ENCODE data around the gene PDE4D. TPM values are rescaled to one million over a fixed set of nuclear protein-coding genes. Genes with fewer than 3 reads are reported as not detected.

PDE4D gene
- total RNA-seq, 2 experiments from 2014 or later, result 68.5 to 69.8 TPM

GRCh38 chr5:59094864-59095263 lies 798.7 kb downstream of the PDE4D start:
- intact Hi-C loops (cut with DNase I, micrococcal nuclease), result no loop called here
- Mint-ChIP-seq H3K4me1 (peaks cover 37% of the 10 kb centered on the region), H3K36me3 (ENCODE audit: low read depth) (no peaks in the 10 kb centered on the region), H3K4me3 (no peak overlapping the region), H3K9me3 (ENCODE audit: low read depth) (peaks cover 1% of the 10 kb centered on the region), H3K27me3 (peaks cover 4% of the 10 kb centered on the region), H3K27ac (no peak overlapping the region)
- CTCF ChIA-PET, result interaction anchor here (0.9 to 2.7 kb wide), 8 partner anchors 9 to 209 kb away, joined by 3 to 13 read pairs (median 4); no protein-coding TSS in a partner anchor
- ATAC-seq, result no peak
- POLR2A ChIA-PET, result no interaction called here
- no peak for DNase-seq

- peaks cover 22% of the 10 kb centered on the region for H3K4me1 Mint-ChIP-seq
- H3K36me3 Mint-ChIP-seq (ENCODE audit: low read depth), result no peaks in the 10 kb centered on the region
- POLR2A ChIA-PET, result no interaction called here
- no peak overlapping the region for H3K27ac Mint-ChIP-seq
- CTCF ChIA-PET, result no interaction called here
- ATAC-seq, result no peak
- intact Hi-C loops (cut with DNase I, micrococcal nuclease), result no loop called here
- DNase-seq, result no peak
- peaks cover 4% of the 10 kb centered on the region for H3K27me3 Mint-ChIP-seq
- H3K9me3 Mint-ChIP-seq (ENCODE audit: low read depth), result no peaks in the 10 kb centered on the region
- no peak overlapping the region for H3K4me3 Mint-ChIP-seq
Observed at GRCh38 chr5:59093329-59093728, 800.2 kb downstream of the PDE4D start.

DNA sequence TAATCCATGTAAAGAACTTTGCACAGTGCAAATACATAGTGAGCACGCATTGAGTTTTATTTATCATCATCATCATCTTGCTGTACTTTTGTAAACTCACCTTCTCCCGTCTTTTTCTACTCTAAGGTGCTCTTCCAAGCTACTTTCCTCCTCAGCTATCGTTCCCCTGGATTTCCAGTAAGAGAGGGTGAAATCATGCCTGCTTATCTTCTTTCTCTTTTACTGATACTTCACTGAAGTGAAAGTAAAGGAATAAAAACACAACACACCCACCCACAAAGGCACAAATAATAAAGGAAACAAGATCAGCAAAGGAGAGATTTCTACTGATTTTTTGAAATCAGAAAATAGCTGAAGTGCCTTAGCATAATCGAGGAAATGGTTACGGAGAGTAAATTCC lies 800.8 kb downstream of the PDE4D start:
- Mint-ChIP-seq H3K4me1 (peaks cover 21% of the 10 kb centered on the region), H3K27ac (no peak overlapping the region), H3K27me3 (peaks cover 4% of the 10 kb centered on the region), H3K4me3 (no peak overlapping the region), H3K9me3 (ENCODE audit: low read depth) (no peaks in the 10 kb centered on the region), H3K36me3 (ENCODE audit: low read depth) (no peaks in the 10 kb centered on the region)
- DNase-seq (no peak), ATAC-seq (no peak)
- ChIA-PET CTCF (no interaction called here), POLR2A (no interaction called here)
- intact Hi-C loops (cut with DNase I, micrococcal nuclease), result no loop called here

GRCh38 chr5:59091965-59092364 lies 801.6 kb downstream of the PDE4D start:
- intact Hi-C loops (cut with DNase I, micrococcal nuclease), result no loop called here
- H3K4me1 Mint-ChIP-seq, result peaks cover 15% of the 10 kb centered on the region
- ChIA-PET POLR2A (no interaction called here), CTCF (no interaction called here)
- DNase-seq (no peak), ATAC-seq (no peak)
- peaks cover 7% of the 10 kb centered on the region for H3K27me3 Mint-ChIP-seq
- no peaks in the 10 kb centered on the region for H3K36me3 Mint-ChIP-seq (ENCODE audit: low read depth)
- H3K4me3 Mint-ChIP-seq, result no peak overlapping the region
- H3K9me3 Mint-ChIP-seq (ENCODE audit: low read depth), result no peaks in the 10 kb centered on the region
- H3K27ac Mint-ChIP-seq, result no peak overlapping the region

GRCh38 chr5:59090323-59090722 lies 803.2 kb downstream of the PDE4D start:
- ChIA-PET POLR2A (no interaction called here), CTCF (no interaction called here)
- peaks cover 12% of the 10 kb centered on the region for H3K4me1 Mint-ChIP-seq
- H3K27ac Mint-ChIP-seq, result no peak overlapping the region
- DNase-seq (no peak), ATAC-seq (no peak)
- H3K27me3 Mint-ChIP-seq, result peaks cover 5% of the 10 kb centered on the region
- H3K4me3 Mint-ChIP-seq, result no peak overlapping the region
- no peaks in the 10 kb centered on the region for H3K9me3 Mint-ChIP-seq (ENCODE audit: low read depth)
- no peaks in the 10 kb centered on the region for H3K36me3 Mint-ChIP-seq (ENCODE audit: low read depth)
- intact Hi-C loops (cut with DNase I, micrococcal nuclease), result no loop called here

DNA sequence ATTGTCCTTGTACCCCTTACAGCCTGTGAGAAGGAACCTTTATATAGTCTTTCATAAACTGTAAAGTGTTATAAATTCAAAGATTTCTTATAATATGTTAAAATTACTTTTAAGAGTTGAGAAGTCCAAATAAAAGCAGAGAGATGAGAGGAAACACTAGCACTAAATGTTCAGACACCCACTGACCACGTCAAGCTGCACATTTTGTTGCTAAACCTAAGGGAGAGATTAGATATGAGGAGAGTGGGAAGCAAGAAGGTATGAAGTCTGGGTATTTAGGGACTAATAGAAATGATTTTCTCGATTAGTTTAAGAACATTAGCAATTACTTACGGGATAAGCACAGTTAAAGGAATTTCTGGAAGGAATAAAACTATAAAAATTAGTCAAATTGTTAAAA lies 803.8 kb downstream of the PDE4D start:
- Mint-ChIP-seq H3K27ac (no peak overlapping the region), H3K9me3 (ENCODE audit: low read depth) (no peaks in the 10 kb centered on the region), H3K4me1 (peaks cover 12% of the 10 kb centered on the region), H3K36me3 (ENCODE audit: low read depth) (no peaks in the 10 kb centered on the region), H3K27me3 (peaks cover 5% of the 10 kb centered on the region), H3K4me3 (no peak overlapping the region)
- ChIA-PET CTCF (no interaction called here), POLR2A (no interaction called here)
- no peak for ATAC-seq
- no peak for DNase-seq
- intact Hi-C loops (cut with DNase I, micrococcal nuclease), result no loop called here

- H3K27me3 Mint-ChIP-seq, result peaks cover 5% of the 10 kb centered on the region
- CTCF ChIA-PET, result interaction anchor here (0.6 kb wide), 1 partner anchor 279 kb away, joined by 3 read pairs; no protein-coding TSS in a partner anchor
- H3K9me3 Mint-ChIP-seq (ENCODE audit: low read depth), result no peaks in the 10 kb centered on the region
- no peak overlapping the region for H3K27ac Mint-ChIP-seq
- ATAC-seq, result no peak
- DNase-seq, result no peak
- peaks cover 10% of the 10 kb centered on the region for H3K4me1 Mint-ChIP-seq
- H3K4me3 Mint-ChIP-seq, result no peak overlapping the region
- intact Hi-C loops (cut with DNase I, micrococcal nuclease), result no loop called here
- POLR2A ChIA-PET, result no interaction called here
- no peaks in the 10 kb centered on the region for H3K36me3 Mint-ChIP-seq (ENCODE audit: low read depth)
Observed at GRCh38 chr5:59088546-59088945, 805.0 kb downstream of the PDE4D start.

- Mint-ChIP-seq H3K36me3 (ENCODE audit: low read depth) (no peaks in the 10 kb centered on the region), H3K4me3 (no peak overlapping the region), H3K4me1 (no peaks in the 10 kb centered on the region), H3K9me3 (ENCODE audit: low read depth) (no peaks in the 10 kb centered on the region), H3K27ac (no peak overlapping the region), H3K27me3 (peaks cover 5% of the 10 kb centered on the region)
- DNase-seq (no peak), ATAC-seq (peak; percentile 19)
- ChIA-PET POLR2A (no interaction called here), CTCF (interaction anchor here (1.0 to 2.1 kb wide), 5 partner anchors 9 to 269 kb away, joined by 3 to 8 read pairs (median 3); no protein-coding TSS in a partner anchor)
- intact Hi-C loops (cut with DNase I, micrococcal nuclease), result no loop called here
Observed at GRCh38 chr5:59086024-59086423, 807.5 kb downstream of the PDE4D start.

- H3K27me3 Mint-ChIP-seq, result peaks cover 5% of the 10 kb centered on the region
- POLR2A ChIA-PET, result no interaction called here
- intact Hi-C loops (cut with DNase I, micrococcal nuclease), result no loop called here
- H3K4me3 Mint-ChIP-seq, result no peak overlapping the region
- ATAC-seq (no peak), DNase-seq (no peak)
- no peak overlapping the region for H3K27ac Mint-ChIP-seq
- H3K36me3 Mint-ChIP-seq (ENCODE audit: low read depth), result no peaks in the 10 kb centered on the region
- H3K9me3 Mint-ChIP-seq (ENCODE audit: low read depth), result no peaks in the 10 kb centered on the region
- CTCF ChIA-PET, result no interaction called here
- no peaks in the 10 kb centered on the region for H3K4me1 Mint-ChIP-seq
Observed at GRCh38 chr5:59081693-59082092, 811.8 kb downstream of the PDE4D start.

GRCh38 chr5:59079622-59080620 lies 813.6 kb downstream of the PDE4D start:
- H3K4me3 Mint-ChIP-seq, result no peak overlapping the region
- peaks cover 5% of the 10 kb centered on the region for H3K27me3 Mint-ChIP-seq
- ChIA-PET POLR2A (no interaction called here), CTCF (no interaction called here)
- intact Hi-C loops (cut with DNase I, micrococcal nuclease), result no loop called here
- DNase-seq, result no peak
- no peaks in the 10 kb centered on the region for H3K36me3 Mint-ChIP-seq (ENCODE audit: low read depth)
- no peak overlapping the region for H3K27ac Mint-ChIP-seq
- no peaks in the 10 kb centered on the region for H3K9me3 Mint-ChIP-seq (ENCODE audit: low read depth)
- ATAC-seq, result no peak
- no peaks in the 10 kb centered on the region for H3K4me1 Mint-ChIP-seq

GRCh38 chr5:59071755-59072549 lies 821.6 kb downstream of the PDE4D start:
- no peaks in the 10 kb centered on the region for H3K4me1 Mint-ChIP-seq
- H3K27ac Mint-ChIP-seq, result no peak overlapping the region
- ATAC-seq, result no peak
- no peak for DNase-seq
- intact Hi-C loops (cut with DNase I, micrococcal nuclease), result no loop called here
- ChIA-PET POLR2A (no interaction called here), CTCF (interaction anchor here (1.6 kb wide), 1 partner anchor 37 kb away, joined by 3 read pairs; no protein-coding TSS in a partner anchor)
- H3K9me3 Mint-ChIP-seq (ENCODE audit: low read depth), result no peaks in the 10 kb centered on the region
- H3K27me3 Mint-ChIP-seq, result peaks cover 3% of the 10 kb centered on the region
- H3K36me3 Mint-ChIP-seq (ENCODE audit: low read depth), result no peaks in the 10 kb centered on the region
- H3K4me3 Mint-ChIP-seq, result no peak overlapping the region

Measured in activated CD4-positive, alpha-beta T cell treated with anti-CD3 and anti-CD28 coated beads for 36 hours (primary cell).